WERI-Rb-1 (cell line): Measurements from ENCODE around the gene MAST1.

Experiments used
- DNase-seq: peaks from one replicate; pipeline ENCODE4 v3.0.0-alpha.2; 2020
- H3K27ac ChIP-seq: fragments of 250-450 bp; sonication (Bioruptor Pico); 2 replicates; pipeline ENCODE4 v1.5.1; 2020; ENCODE audit warnings: mild to moderate bottlenecking, moderate library complexity
- H3K27me3 ChIP-seq: fragments of 250-450 bp; sonication (Bioruptor Pico); 2 replicates; pipeline ENCODE4 v1.5.1; 2021; ENCODE audit warnings: mild to moderate bottlenecking, low read depth, moderate library complexity; ENCODE audit not compliant: insufficient read depth, severe bottlenecking
- H3K36me3 ChIP-seq: fragments of 250-450 bp; sonication (Bioruptor Pico); 2 replicates; pipeline ENCODE4 v1.5.1; 2020; ENCODE audit warnings: mild to moderate bottlenecking, moderate library complexity
- H3K4me3 ChIP-seq: 2 replicates; pipeline ENCODE4 v1.5.1; 2011; ENCODE audit warnings: low read depth, mild to moderate bottlenecking, control low read depth, low read length
- H3K9me3 ChIP-seq: fragments of 250-450 bp; sonication (Bioruptor Pico); 2 replicates; pipeline ENCODE4 v1.5.1; 2021; ENCODE audit warnings: mild to moderate bottlenecking, moderate library complexity; ENCODE audit not compliant: severe bottlenecking
- TF ChIP-seq, protein P1 (sequence below): IDR thresholded peaks from 2 replicates; pipeline ENCODE4 v1.5.1; 2011; ENCODE audit warnings: low read depth, mild to moderate bottlenecking, control low read depth, inconsistent platforms, low read length

Gene MAST1

DNA sequence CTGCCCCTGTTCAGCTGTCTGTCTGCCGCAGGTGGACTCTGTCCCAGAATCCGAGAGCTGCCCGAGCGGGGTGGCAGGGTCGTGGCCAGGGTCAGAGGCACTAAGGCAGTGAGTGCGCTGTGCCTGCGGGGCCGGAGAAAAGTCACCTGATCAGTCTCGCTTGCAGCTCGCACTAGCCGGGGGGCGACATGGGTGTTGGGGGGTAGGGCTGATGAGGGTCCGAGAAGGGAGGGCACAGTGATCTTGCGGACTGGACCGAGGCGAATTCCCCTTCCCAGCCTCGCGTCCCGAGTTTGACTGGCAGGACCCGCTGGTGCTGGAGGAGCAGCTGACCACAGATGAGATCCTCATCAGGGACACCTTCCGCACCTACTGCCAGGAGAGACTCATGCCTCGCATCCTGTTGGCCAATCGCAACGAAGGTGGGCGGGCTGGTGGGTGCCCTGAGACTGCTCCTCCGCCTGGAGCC, 53.3 kb downstream of the MAST1 start:
- no peak for DNase-seq

DNA sequence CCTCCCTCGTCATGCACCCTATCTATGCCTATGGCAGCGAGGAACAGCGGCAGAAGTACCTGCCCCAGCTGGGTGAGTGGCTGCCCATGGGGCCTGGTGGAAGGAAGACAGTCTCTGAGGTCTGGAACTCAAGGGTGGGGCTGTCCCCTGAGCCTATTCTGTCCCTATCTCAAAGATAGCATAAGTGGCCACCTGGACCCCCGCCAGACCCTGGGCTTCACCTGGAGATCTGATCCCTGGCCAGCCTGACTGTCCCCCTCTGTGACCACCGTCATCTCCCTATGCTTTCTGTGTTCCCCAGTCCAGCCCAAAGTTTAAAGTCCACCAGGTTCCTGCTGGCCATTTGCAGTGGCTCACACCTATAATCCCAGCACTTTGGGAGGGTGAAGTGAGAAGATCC, 55.3 kb downstream of the MAST1 start:
- Histone ChIP-seq H3K36me3 (peaks cover 14% of the 10 kb centered on the region), H3K9me3 (no peaks in the 10 kb centered on the region), H3K27me3 (no peaks in the 10 kb centered on the region), H3K4me3 (no peak overlapping the region), H3K27ac (no peak overlapping the region)
- DNase-seq: no peak
- TF ChIP-seq, protein P1, sequence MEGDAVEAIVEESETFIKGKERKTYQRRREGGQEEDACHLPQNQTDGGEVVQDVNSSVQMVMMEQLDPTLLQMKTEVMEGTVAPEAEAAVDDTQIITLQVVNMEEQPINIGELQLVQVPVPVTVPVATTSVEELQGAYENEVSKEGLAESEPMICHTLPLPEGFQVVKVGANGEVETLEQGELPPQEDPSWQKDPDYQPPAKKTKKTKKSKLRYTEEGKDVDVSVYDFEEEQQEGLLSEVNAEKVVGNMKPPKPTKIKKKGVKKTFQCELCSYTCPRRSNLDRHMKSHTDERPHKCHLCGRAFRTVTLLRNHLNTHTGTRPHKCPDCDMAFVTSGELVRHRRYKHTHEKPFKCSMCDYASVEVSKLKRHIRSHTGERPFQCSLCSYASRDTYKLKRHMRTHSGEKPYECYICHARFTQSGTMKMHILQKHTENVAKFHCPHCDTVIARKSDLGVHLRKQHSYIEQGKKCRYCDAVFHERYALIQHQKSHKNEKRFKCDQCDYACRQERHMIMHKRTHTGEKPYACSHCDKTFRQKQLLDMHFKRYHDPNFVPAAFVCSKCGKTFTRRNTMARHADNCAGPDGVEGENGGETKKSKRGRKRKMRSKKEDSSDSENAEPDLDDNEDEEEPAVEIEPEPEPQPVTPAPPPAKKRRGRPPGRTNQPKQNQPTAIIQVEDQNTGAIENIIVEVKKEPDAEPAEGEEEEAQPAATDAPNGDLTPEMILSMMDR: no peak

More for the DNA sequence above, 53.3 kb downstream of the MAST1 start:
- no peaks in the 10 kb centered on the region for H3K27me3 ChIP-seq
- peaks cover 14% of the 10 kb centered on the region for H3K36me3 ChIP-seq
- peak overlapping the region; percentile 35 for H3K27ac ChIP-seq
- H3K4me3 ChIP-seq: peak overlapping the region; percentile 57
- TF ChIP-seq, protein P1: no peak
- no peaks in the 10 kb centered on the region for H3K9me3 ChIP-seq

DNA sequence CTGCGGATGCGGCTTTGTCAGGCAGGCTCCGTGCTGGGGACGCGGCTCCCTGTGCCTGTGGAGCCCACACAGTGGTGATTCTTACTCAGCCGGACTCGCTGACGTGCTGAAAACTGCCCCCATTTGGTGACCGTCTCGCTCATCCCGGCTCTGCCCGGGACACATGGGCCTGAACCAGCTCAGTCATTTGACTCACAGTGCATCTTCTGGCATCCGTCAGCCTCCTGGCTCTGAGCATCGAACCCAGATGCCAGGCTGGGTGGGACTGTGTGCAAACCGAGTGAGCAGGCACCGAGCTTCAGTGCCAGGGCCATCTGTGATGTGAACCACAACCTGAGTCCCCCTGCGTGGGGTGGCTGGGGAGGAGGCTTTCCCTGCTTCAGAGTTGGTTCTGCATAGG, 58.1 kb downstream of the MAST1 start:
- no peak overlapping the region for H3K27ac ChIP-seq
- H3K4me3 ChIP-seq: no peak overlapping the region
- no peak for DNase-seq
- H3K27me3 ChIP-seq: no peaks in the 10 kb centered on the region
- peaks cover 21% of the 10 kb centered on the region for H3K36me3 ChIP-seq
- TF ChIP-seq, protein P1: no peak
- no peaks in the 10 kb centered on the region for H3K9me3 ChIP-seq

DNA sequence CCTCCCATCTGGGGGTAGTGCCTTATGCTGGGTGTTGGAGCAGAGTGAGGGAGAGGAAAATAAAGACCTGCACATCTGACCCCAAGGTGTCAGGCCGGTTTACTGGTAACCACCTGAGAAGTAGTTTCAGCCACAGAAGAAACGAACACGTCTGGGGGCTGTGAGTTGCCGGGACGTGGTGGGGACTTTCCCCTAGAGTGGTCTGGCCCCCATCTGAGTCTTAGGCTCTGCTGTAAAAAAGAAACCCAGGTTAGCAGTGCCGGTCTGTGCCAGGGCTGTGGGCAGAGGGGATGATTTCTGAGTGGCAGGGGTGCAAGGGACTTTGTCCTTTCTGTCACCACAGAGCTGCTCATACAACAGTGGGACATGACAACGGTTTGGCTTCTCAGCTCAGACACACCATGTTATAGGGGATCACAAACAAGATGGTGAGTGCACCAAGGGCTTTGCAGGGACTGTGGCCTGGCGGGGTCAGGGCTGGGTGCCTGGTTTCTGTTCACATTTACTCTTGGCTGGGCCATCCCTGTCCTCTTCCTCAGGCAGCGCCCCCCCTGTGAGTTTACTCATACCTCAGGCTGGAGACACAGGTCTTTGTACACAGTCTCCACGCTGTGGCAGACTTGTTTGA, 61.7 kb downstream of the MAST1 start:
- H3K36me3 ChIP-seq: peaks cover 9% of the 10 kb centered on the region; the same call in 1 of the 2 replicates
- TF ChIP-seq, protein P1: no peak
- H3K27me3 ChIP-seq: no peaks in the 10 kb centered on the region
- no peak for DNase-seq
- H3K27ac ChIP-seq: no peak overlapping the region
- no peaks in the 10 kb centered on the region for H3K9me3 ChIP-seq
- H3K4me3 ChIP-seq: no peak overlapping the region

DNA sequence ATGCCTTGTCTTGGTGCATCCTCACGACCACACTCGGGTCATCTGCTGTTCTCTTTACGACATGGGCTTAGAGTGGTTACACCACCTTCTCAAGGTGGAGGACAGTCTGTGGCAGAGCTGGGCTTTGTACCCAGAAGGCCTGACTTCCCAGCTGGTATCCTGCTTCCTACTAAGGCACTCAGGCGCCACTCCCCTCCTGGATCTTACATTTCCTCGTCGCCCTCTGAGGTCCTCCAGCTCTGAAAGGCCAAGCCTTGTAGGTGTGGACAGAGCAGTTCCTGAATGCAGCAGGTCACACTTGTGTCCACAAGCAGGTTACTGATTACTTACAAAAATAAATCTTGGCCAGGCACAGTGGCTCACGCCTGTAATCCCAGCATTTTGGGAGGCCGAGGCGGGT, 68.9 kb downstream of the MAST1 start:
- TF ChIP-seq, protein P1: no peak
- Histone ChIP-seq H3K36me3 (0 out of 2 replicates have a peak, but pooled peaks cover 3% of the 10 kb centered on the region), H3K27me3 (no peaks in the 10 kb centered on the region), H3K4me3 (no peak overlapping the region), H3K9me3 (no peaks in the 10 kb centered on the region), H3K27ac (no peak overlapping the region)
- no peak for DNase-seq

DNA sequence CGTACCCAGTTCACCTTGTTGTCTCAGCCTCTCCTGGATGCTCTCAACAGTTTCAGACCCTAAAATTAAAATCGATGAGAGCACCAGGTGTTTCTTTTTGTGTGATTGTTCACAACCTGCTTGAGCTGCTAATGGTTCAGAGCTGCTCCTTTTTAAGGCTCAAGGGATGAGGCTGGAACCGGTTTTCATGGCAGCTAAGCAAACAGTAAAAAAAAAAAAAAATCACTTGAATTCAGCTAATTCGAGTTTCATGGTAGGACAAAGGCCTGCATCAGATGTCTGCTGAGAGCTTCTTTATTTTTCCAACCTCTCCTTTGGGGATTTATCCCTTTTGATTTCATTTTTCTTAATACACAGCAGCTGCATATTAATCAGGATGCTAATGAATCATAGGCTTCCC, 74.3 kb downstream of the MAST1 start:
- Histone ChIP-seq H3K27me3 (no peaks in the 10 kb centered on the region), H3K27ac (peak overlapping the region; percentile 90), H3K36me3 (peaks cover 5% of the 10 kb centered on the region), H3K9me3 (no peaks in the 10 kb centered on the region), H3K4me3 (peak overlapping the region; percentile 40)
- no peak for DNase-seq
- TF ChIP-seq, protein P1: no peak
